GM23248 (cell line): ENCODE results near the gene ZBP1. TPM values are rescaled to one million over a fixed set of nuclear protein-coding genes. Genes with fewer than 3 reads are reported as not detected.

Experiments
- DNase-seq: peaks from one replicate; pipeline ENCODE4 v3.0.0-alpha.2; 2015
- H2AFZ ChIP-seq: fragments of 200-600 bp; sonication (generic); 2 replicates; pipeline ENCODE4 v1.6.1; 2016; ENCODE audit warnings: antibody characterized with exemption
- H3F3A ChIP-seq: fragments of 200-600 bp; sonication (generic); 2 replicates; pipeline ENCODE4 v1.6.1; 2016; ENCODE audit warnings: mild to moderate bottlenecking, antibody characterized with exemption, mixed run types; ENCODE audit not compliant: insufficient read depth
- H3K27ac ChIP-seq: fragments of 200-600 bp; sonication (generic); 2 replicates; pipeline ENCODE4 v1.5.1; 2016; ENCODE audit warnings: mild to moderate bottlenecking
- H3K27me3 ChIP-seq: fragments of 200-600 bp; sonication (generic); replicated peaks from 2 replicates; pipeline ENCODE4 v1.6.1; 2016; ENCODE audit warnings: mild to moderate bottlenecking; ENCODE audit not compliant: insufficient read depth
- H3K36me3 ChIP-seq: fragments of 200-600 bp; sonication (generic); 2 replicates; pipeline ENCODE4 v1.6.1; 2016; ENCODE audit warnings: low read depth, mild to moderate bottlenecking
- H3K4me1 ChIP-seq: fragments of 200-600 bp; sonication (generic); 2 replicates; pipeline ENCODE4 v1.6.1; 2016; ENCODE audit warnings: mild to moderate bottlenecking; ENCODE audit not compliant: insufficient read depth
- H3K4me2 ChIP-seq: fragments of 200-600 bp; sonication (generic); one replicate; pipeline ENCODE4 v1.6.1; 2016; ENCODE audit warnings: mild to moderate bottlenecking; ENCODE audit not compliant: unreplicated experiment
- H3K4me3 ChIP-seq: fragments of 200-600 bp; sonication (generic); 2 replicates; pipeline ENCODE4 v1.5.1; 2016; ENCODE audit warnings: mild to moderate bottlenecking
- H3K79me2 ChIP-seq: fragments of 200-600 bp; sonication (generic); 2 replicates; pipeline ENCODE4 v1.6.1; 2016; ENCODE audit warnings: mild to moderate bottlenecking; ENCODE audit not compliant: insufficient read depth
- H3K9ac ChIP-seq: fragments of 200-600 bp; sonication (generic); 2 replicates; pipeline ENCODE4 v1.6.1; 2016; ENCODE audit warnings: mild to moderate bottlenecking
- H3K9me2 ChIP-seq: fragments of 200-600 bp; sonication (generic); 2 replicates; pipeline ENCODE4 v1.6.1; 2016; ENCODE audit warnings: mixed run types, mild to moderate bottlenecking, moderate library complexity; ENCODE audit not compliant: insufficient read depth
- H3K9me3 ChIP-seq: fragments of 200-600 bp; sonication (generic); one replicate; pipeline ENCODE4 v1.6.1; 2017; ENCODE audit warnings: low read depth
- H4K20me1 ChIP-seq: fragments of 200-600 bp; sonication (generic); 2 replicates; pipeline ENCODE4 v1.6.0; 2016; ENCODE audit not compliant: insufficient read depth
- EZH2 ChIP-seq: fragments of 200-600 bp; sonication (generic); IDR thresholded peaks from 2 replicates; pipeline ENCODE4 v1.6.1; 2018; ENCODE audit warnings: antibody characterized with exemption, mild to moderate bottlenecking; ENCODE audit not compliant: insufficient read depth, poor library complexity, severe bottlenecking
- EZH2phosphoT487 ChIP-seq: fragments of 200-600 bp; sonication (generic); IDR thresholded peaks from 2 replicates; pipeline ENCODE4 v1.6.1; 2018; ENCODE audit warnings: antibody characterized with exemption, moderate library complexity, mild to moderate bottlenecking, low read depth; ENCODE audit not compliant: insufficient read depth
- WGBS, 2 experiments: methylation state at CpG; one replicate each; pipeline ENCODE4 v1.1.6; 2015 to 2017; ENCODE audit warnings: low lambda C conversion rate in 2 of 2, low coverage in 1 of 2; ENCODE audit errors: missing lambda C conversion rate in 2 of 2; 5-methylcytosine and 5-hydroxymethylcytosine counted together
- in situ Hi-C: fragments of 300-500 bp; cut with MboI; formaldehyde crosslinking; loops from 2 replicates; pipeline ENCODE4 v1.15.0; 2020
- polyA plus RNA-seq: library from polyadenylated mRNA; unstranded; fragments of >200 nt; fragmentation: Nextera tagmentation; extraction: Ambion mirVana; gene quantifications from 2 replicates; pipeline ENCODE4 v1.2.1, GENCODE V29; 2016
- total RNA-seq: library from RNA; depleted of rRNA; stranded (reverse); fragments of >200 nt; shearing (Covaris generic); gene quantifications from 2 replicates; pipeline ENCODE4 v1.2.3, GENCODE V29; 2014

ZBP1 gene
- total and polyA plus RNA-seq, 2 experiments from 2014 or later, result not detected

GRCh38 chr20:57582432-57583288 lies 37.6 kb downstream of the ZBP1 start:
- in situ Hi-C loops, result no loop called here
- H3K4me2 ChIP-seq, result no peak overlapping the region
- H3K4me1 ChIP-seq, result no peaks in the 10 kb centered on the region
- no peak overlapping the region for H3K9ac ChIP-seq
- 44 to 49% methylated on average over 20 to 21 of the region's 21 CpGs for WGBS, 2 experiments
- no peaks in the 10 kb centered on the region for H3F3A ChIP-seq
- H3K4me3 ChIP-seq, result no peak overlapping the region
- peaks cover 82% of the 10 kb centered on the region for H3K27me3 ChIP-seq
- TF ChIP-seq EZH2phosphoT487 (no peak), EZH2 (no peak)
- no peak overlapping the region for H3K27ac ChIP-seq
- no peaks in the 10 kb centered on the region for H3K36me3 ChIP-seq
- DNase-seq, result no peak
- H3K79me2 ChIP-seq, result no peaks in the 10 kb centered on the region
- H2AFZ ChIP-seq, result no peak overlapping the region
- no peaks in the 10 kb centered on the region for H4K20me1 ChIP-seq
- no peaks in the 10 kb centered on the region for H3K9me2 ChIP-seq
- H3K9me3 ChIP-seq, result no peaks in the 10 kb centered on the region

GRCh38 chr20:57582029-57582378 lies 38.2 kb downstream of the ZBP1 start:
- H3F3A ChIP-seq, result no peaks in the 10 kb centered on the region
- no peaks in the 10 kb centered on the region for H3K9me2 ChIP-seq
- H3K4me3 ChIP-seq, result no peak overlapping the region
- H4K20me1 ChIP-seq, result no peaks in the 10 kb centered on the region
- no peaks in the 10 kb centered on the region for H3K79me2 ChIP-seq
- H2AFZ ChIP-seq, result no peak overlapping the region
- no peak for DNase-seq
- no peak overlapping the region for H3K4me2 ChIP-seq
- TF ChIP-seq EZH2phosphoT487, result no peak
- no peak for TF ChIP-seq EZH2
- H3K9me3 ChIP-seq, result no peaks in the 10 kb centered on the region
- no peak overlapping the region for H3K9ac ChIP-seq
- 53 to 64% methylated on average over 5 of the region's 5 CpGs for WGBS, 2 experiments
- in situ Hi-C loops, result no loop called here
- H3K4me1 ChIP-seq, result no peaks in the 10 kb centered on the region
- H3K27me3 ChIP-seq, result peaks cover 85% of the 10 kb centered on the region
- no peaks in the 10 kb centered on the region for H3K36me3 ChIP-seq
- H3K27ac ChIP-seq, result no peak overlapping the region

- no peaks in the 10 kb centered on the region for H3K79me2 ChIP-seq
- no peaks in the 10 kb centered on the region for H4K20me1 ChIP-seq
- no peaks in the 10 kb centered on the region for H3K9me2 ChIP-seq
- no peaks in the 10 kb centered on the region for H3K36me3 ChIP-seq
- WGBS, 2 experiments, result 47 to 49% methylated on average over 14 of the region's 14 CpGs
- no peaks in the 10 kb centered on the region for H3K9me3 ChIP-seq
- TF ChIP-seq EZH2phosphoT487, result no peak
- no peak for TF ChIP-seq EZH2
- H3K27me3 ChIP-seq, result peaks cover 79% of the 10 kb centered on the region
- no peak overlapping the region for H3K4me2 ChIP-seq
- no peak for DNase-seq
- no peak overlapping the region for H3K27ac ChIP-seq
- H2AFZ ChIP-seq, result no peak overlapping the region
- no peaks in the 10 kb centered on the region for H3K4me1 ChIP-seq
- no peaks in the 10 kb centered on the region for H3F3A ChIP-seq
- in situ Hi-C loops, result no loop called here
- H3K4me3 ChIP-seq, result no peak overlapping the region
- H3K9ac ChIP-seq, result no peak overlapping the region
Measured at GRCh38 chr20:57581202-57582028, 38.8 kb downstream of the ZBP1 start.

- in situ Hi-C loops, result no loop called here
Measured at GRCh38 chr20:57580478-57581201, 39.6 kb downstream of the ZBP1 start.

More at GRCh38 chr20:57580478-57581201, 39.6 kb downstream of the ZBP1 start:
- peaks cover 78% of the 10 kb centered on the region for H3K27me3 ChIP-seq
- DNase-seq, result no peak
- no peaks in the 10 kb centered on the region for H3F3A ChIP-seq
- H3K4me3 ChIP-seq, result no peak overlapping the region
- H3K4me1 ChIP-seq, result no peaks in the 10 kb centered on the region
- H3K9ac ChIP-seq, result no peak overlapping the region
- H3K36me3 ChIP-seq, result no peaks in the 10 kb centered on the region
- no peak overlapping the region for H3K4me2 ChIP-seq
- H2AFZ ChIP-seq, result no peak overlapping the region
- WGBS, 2 experiments, result 49 to 50% methylated on average over 13 of the region's 13 CpGs
- H3K9me3 ChIP-seq, result no peaks in the 10 kb centered on the region
- no peak overlapping the region for H3K27ac ChIP-seq
- H4K20me1 ChIP-seq, result no peaks in the 10 kb centered on the region
- TF ChIP-seq EZH2phosphoT487 (no peak), EZH2 (no peak)
- H3K79me2 ChIP-seq, result no peaks in the 10 kb centered on the region
- H3K9me2 ChIP-seq, result no peaks in the 10 kb centered on the region
